GM19099 (cell line): ENCODE results near the gene METTL15.
A peak's percentile ranks its signal among the peaks of the same experiment; 100 is the strongest.

Experiments used
- POLR2A ChIP-seq: IDR thresholded peaks from 3 replicates; pipeline ENCODE4 v1.6.1; 2011; ENCODE audit warnings: low read depth; ENCODE audit not compliant: insufficient read length; ENCODE audit errors: extremely low read depth

The METTL15 gene

DNA sequence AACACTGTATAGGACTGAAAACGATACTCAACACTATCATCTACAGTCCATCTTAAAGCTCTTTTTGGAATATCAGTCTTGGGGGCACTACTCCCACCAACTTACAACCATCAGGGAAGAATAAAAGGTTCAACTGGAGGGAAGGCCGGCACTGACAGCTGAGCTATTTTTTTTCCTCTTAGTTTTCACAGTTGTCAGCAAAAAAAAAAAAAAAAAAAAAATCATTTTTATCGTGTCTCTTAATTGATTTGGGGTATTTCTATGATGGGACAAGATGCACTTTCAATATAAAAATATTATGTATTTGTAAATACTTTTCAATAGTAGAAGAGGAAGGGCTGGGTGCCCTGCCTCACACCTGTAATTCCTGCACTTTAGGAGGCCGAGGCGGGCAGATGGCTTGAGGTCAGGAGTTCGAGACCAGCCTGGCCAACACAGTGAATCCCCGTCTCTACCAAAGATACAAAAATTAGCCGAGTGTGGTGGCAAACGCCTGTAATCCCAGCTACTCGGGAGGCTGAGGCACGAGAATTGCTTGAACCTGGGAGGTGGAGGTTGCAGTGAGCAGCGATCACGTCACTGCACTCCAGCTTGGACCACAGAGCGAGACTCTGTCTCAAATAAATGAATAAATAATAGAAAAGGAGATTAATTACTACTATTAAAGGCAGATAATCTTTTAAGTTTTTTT, 1.7 kb upstream of the METTL15 start:
- TF ChIP-seq POLR2A = no peak

DNA sequence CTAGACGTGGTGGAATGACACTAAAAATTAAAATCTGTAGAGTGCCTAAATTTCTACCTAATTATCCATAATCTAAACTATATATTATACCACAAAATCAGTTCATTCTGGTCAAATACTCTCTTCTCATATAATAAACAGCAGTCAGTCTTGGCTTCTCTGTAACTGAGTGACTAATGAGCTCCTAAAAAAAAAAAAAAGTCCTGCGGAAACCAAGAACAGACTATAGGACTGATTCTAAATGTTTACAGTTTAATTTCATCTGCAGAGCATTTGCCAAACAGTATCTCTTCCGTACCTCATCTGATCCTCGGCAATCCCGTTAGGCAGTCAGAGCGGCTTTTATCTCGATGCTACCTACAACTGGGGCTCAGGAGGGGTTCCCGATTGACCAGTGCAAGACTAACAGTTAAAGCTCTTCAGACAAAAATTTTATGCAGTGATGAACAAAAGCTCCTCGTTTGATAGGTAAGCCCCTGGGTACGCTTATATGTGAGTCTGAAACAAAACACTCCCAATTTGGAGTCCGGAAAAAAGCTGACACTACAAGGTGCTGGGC, 918 bp upstream of the METTL15 start:
- no peak for TF ChIP-seq POLR2A

DNA sequence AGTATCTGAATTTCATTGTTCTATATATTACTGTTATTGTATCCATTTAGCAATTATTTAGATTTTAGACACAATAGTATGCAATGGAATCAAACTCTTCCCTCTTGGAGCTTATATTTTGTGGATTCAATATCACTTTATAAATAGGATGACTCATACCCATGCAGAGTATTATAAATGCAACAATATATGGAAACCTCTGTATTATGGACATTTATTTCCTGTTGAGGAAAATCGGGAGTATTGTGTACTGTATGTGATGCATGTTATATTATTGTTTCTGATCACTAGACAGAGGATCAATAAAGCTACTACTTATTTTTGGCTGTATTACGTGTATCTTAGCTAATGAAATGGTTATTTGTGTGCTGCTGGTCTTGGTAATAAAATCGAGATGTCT, 770 bp downstream of the METTL15 start:
- no peak for TF ChIP-seq POLR2A

DNA sequence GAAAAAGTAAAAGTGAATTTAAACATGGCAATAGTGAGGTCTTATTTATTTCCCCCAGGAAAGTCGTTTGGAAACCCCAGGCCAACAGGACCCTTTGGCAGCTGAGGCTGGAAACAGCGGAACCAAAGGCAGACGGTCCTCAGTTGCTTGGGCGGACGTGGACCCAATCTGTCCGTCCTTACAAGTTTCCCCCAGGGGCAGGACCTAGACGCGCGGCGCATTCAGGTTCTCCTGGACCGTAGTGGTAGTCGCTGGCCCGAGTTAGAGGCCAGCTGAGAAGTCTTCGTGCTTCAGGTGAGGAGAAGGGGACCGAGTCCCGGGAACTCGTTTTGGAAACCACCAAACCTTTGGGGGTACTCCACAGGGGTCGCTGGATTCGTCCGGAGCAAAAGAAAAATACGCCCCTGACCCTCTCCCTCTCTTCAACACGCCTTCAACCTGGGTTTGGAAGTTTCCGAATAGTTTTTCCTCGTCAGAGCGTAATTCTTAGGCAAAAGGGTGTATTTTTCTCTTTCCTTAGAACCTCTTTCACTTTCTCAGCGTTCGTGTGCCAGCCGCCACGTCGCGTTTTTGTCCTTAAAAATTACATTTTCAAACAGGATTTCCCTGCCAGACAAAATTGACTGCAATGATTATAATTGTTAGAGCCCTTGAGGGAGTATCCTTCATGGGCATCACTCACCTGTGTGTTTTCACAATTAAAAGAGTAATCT, 2.1 kb downstream of the METTL15 start:
- peak; percentile 81 for TF ChIP-seq POLR2A

DNA sequence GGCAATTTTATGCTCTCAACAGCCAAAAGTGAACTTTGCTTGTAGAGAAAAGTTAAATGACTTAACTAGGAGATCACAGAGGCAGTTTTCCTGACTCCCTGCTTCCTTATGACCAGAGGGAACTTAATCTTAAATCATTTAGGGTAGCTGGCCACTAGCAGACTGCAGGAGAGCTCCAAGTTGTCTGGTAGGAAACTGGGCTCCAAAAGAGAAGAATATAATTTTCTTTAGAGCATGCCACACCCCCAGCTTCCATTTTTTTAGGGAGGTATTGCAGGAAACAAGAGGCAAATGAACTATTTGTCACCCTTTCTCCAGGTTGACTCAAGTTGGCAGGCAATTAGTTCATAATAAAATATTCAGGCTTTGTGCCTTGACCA, 2.6 kb downstream of the METTL15 start:
- TF ChIP-seq POLR2A = no peak

DNA sequence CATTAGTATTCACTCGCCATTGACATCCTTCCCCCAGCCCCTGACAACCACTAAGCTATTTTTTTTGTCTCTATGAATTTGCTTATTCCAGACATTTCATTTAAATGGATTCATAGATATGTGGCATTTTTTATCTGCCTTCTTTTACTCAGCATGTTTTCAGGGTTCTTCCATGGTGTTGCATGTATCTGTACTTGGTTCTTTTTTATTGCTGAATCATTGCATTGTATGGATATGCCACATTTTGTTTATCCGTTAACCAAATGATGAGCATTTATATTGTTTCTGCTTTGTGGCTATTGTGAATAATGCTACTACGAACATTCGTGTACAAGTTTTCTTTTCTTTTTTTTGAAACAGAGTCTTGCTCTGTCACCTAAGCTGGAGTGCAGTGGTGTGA, 5.9 kb downstream of the METTL15 start:
- no peak for TF ChIP-seq POLR2A

DNA sequence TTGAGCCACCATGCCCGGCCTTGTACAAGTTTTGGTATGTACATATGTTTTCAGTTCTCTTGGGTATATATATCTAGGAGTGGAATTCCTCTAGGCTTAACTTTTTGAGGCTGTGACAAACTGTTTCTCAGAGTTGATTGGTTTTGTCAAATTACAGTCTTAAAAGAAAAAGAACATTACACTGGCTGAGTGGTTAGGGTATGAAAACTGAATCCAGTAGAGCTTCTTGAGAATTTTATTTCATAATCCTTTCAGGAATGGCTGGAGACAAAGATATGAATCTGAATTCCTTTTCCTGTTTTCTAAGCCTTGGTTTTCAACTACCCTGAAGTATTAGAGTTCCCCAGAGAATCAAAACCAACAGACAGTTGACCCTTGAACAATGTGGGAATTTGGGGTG, 6.5 kb downstream of the METTL15 start:
- TF ChIP-seq POLR2A = no peak

DNA sequence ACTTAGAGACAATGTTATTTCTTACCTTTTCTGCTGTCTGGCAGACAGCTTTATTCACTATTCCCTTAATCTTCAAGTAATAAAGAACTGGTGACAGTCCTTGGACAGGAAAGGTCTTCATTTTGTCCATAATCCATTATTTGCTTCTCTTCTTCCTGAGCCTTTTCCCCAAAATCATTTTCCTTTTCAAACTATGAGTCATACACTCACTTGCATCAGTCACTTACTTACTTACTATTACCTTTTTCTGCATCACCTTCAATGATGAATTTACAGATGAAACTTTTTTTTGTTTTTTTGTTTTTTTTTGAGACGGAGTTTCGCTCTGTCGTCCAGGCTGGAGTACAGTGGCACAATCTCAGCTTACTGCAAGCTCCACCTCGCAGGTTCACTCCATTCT, 9.5 kb downstream of the METTL15 start:
- no peak for TF ChIP-seq POLR2A

DNA sequence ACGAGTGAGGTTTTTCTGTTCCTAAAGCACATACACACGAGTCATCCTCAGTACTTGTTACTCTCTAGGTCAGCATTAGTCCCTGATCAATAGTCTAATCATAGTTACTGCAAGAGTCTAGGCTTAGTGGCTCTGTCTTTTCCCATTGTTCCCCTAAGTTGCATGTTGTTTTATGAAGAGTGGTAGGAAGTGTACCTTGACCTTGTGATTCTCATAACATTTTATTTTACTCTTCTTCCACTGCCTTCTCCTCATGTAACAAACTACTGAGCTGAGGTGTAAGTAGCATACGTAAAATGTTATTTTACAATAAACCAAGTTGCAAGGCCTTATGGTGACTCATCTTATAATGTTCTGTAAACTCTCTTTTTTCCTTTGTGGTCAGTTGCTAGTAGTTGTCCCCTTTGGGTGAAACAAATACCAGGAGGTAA, 15.0 kb downstream of the METTL15 start:
- no peak for TF ChIP-seq POLR2A

DNA sequence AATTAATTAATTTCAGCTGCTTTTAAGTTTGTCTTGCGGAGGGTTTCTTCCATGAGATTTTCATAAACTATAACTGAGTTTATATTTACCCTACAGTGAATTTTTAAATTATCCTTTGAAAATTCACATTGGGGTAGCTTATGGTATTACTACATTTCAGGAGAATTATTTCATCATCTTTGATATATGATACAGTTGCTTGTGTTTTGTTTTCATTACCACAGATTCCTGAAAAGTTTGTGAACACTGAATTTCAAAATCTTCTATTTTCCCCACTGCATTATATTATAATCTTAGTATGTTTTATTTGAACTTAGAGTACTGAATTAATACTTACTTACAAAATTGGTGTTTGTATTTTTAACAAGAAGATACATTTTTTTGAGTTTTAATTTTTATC, 24.4 kb downstream of the METTL15 start:
- TF ChIP-seq POLR2A = no peak

DNA sequence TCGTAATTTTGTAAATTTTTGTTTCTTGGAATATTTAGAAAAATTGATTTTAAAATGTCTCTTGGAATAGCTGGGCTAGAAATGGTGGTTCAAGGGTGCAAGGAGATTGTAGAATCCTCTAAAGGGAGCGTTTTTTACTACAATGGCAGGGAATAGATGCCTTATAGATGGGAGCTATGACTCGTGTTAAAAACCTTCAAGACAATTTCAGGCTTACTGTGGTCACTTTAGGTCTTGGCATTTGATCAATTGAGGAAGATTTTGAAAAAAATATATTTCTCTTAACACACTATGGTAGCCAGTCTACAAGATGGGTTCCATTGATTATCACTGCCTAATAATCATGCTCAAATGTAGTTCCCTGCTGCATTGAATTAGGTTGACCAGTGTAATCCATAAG, 25.0 kb downstream of the METTL15 start:
- TF ChIP-seq POLR2A = no peak

DNA sequence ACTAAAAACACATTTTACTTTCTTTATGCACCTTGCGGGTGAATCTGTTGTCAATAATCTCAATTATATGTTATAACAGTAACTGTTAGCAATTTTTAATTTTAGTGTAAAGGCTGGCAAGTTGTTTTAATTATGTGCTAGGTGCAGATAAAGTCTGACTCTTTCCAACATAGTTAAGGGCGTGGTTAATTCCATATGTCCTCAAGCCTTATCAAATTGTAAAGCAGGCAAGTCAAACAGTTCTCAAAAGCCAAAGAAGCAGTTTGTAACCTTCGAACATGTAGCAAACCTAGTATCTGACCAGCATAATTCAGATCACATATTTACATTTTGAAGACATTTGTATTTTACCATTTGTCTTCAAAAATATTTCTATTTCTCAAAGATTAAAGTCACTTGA, 29.2 kb downstream of the METTL15 start:
- no peak for TF ChIP-seq POLR2A

DNA sequence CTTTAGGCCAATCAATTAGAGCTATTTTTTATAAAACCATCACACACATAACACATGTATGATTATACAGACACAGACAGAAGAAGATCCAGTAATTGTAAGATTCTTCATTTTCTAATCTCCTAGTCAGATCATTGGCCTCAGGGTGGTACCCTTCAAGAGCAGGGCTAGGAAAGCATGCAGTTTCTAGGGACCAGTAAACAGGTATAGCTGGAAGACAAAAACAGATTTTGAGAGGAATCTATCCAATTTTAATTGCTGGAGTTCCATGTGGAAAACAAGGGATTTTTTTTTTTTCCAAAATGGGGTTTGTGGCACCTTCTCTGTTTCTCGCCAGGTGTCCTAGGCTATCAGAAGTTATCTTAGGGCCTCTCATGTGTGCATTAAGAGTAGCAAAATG, 29.6 kb downstream of the METTL15 start:
- TF ChIP-seq POLR2A = no peak

DNA sequence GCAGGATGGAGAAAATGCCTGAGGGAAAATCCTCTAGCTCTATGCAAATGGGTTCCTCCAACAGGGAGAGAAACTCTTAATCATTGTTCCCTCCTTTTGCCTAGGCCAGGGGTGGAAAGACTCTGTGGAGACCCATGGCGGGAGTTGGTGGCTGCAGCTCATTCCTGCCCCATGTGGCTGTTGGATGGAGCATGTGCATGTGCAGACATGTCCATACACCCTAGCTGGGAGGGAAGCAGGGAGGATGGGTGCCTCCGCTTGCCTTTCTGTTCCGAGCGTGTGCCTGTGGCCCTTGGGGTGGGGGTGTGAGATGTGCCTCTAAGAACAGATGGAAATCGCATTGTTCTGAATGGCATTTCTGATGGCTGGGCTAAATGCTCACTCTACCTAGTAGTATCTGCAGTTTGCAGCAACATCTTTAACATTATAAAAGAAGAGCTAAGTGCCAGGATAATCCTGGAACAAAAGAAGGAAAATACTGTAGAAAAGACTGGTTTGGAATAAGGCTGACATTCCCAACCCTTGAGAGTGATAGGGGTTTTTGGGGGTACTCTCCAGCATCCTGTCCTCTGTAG, 31.7 kb downstream of the METTL15 start:
- TF ChIP-seq POLR2A = no peak

DNA sequence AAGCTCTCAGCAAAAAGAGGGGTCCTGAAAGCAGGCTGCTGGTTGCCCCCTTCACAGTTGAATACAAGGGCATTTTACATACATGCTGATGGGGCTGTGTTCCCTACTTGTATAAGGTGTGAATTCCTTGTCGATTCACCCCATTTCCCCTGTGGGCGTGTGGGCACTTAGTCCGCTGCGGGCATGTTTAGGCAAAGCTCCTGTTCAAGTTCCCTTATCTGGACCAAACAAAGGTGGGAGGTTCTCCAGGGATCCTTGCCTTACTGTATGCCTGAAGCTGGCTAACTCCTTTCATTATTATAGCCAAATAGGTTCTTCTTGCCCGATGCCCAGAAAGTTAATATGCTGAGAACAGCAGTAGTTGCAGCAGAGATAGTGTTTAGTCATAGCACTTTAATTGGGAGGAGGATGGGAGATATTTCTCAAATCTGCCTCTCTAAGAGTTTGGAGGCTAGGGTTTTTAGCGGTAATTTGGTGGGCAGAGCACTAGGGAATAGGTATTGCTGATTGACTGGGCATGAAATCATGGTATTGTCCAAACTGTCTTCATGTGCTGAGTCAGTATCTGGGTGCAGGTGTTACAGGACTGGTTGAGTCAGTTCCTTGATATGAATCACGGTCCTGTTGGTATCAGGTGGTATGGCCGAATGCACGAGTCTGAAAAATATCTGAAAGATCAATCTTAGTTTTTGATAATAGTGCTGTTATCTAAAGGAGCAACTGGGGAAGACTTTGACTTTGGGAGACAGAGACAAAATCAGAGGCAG, 32.7 kb downstream of the METTL15 start:
- no peak for TF ChIP-seq POLR2A
